Gastrocnemius medialis (tissue), 4 donors: ENCODE results near the gene FCMR.

Source experiments
- CTCF ChIP-seq, 5 experiments: fragments of 450-650 bp in 3 of 5; fragments of 200-600 bp in 2 of 5; sonication (generic) in 2 of 5; IDR thresholded peaks in 4 of 5; conservative IDR thresholded peaks in 1 of 5; 1 replicate in 4 of 5; 2 replicates in 1 of 5; pipeline ENCODE4 v1.5.1; 2016 to 2019; ENCODE audit warnings: antibody characterized with exemption in 5 of 5, mild to moderate bottlenecking in 3 of 5, moderate library complexity in 3 of 5
- POLR2A ChIP-seq, 2 donors: fragments of 450-650 bp; IDR thresholded peaks; one replicate each; pipeline ENCODE4 v1.6.1; 2017; ENCODE audit warnings: antibody characterized with exemption in 2 of 2, mild to moderate bottlenecking in 2 of 2, moderate library complexity in 2 of 2

- no peak for TF ChIP-seq CTCF (IDR thresholded peaks at IDR 0.05 in 4 of 5, conservative IDR thresholded peaks at IDR 0.05 in 1 of 5)
- TF ChIP-seq POLR2A (IDR thresholded peaks at IDR 0.05), result no peak
These were observed 36.2 kb downstream of the FCMR start for GRCh38 chr1:206885341-206886060.
